Loucy (cell line): ENCODE data around the gene ALAD.
A peak's percentile ranks its signal among the peaks of the same experiment; 100 is the strongest.

ENCODE experiments used
- H2AFZ ChIP-seq: fragments of 200-600 bp; sonication (generic); 2 replicates; pipeline ENCODE4 v1.6.0; 2016; ENCODE audit warnings: antibody characterized with exemption, mild to moderate bottlenecking, low read length, moderate library complexity
- H3F3A ChIP-seq: fragments of 200-600 bp; 2 replicates; pipeline ENCODE4 v1.6.0; 2016; ENCODE audit warnings: antibody characterized with exemption, low read depth, mild to moderate bottlenecking
- H3K27me3 ChIP-seq: fragments of 200-600 bp; sonication (generic); 2 replicates; pipeline ENCODE4 v1.6.1; 2014; ENCODE audit warnings: low read length, mild to moderate bottlenecking; ENCODE audit not compliant: insufficient read depth, poor library complexity, severe bottlenecking
- H3K36me3 ChIP-seq: fragments of 200-600 bp; sonication (generic); 2 replicates; pipeline ENCODE4 v1.6.1; 2016; ENCODE audit warnings: low read length; ENCODE audit not compliant: insufficient read depth
- H3K4me1 ChIP-seq: fragments of 200-600 bp; sonication (generic); 2 replicates; pipeline ENCODE4 v1.5.1; 2014; ENCODE audit warnings: low read length, mild to moderate bottlenecking; ENCODE audit not compliant: insufficient read depth, poor library complexity, severe bottlenecking
- H3K4me2 ChIP-seq: fragments of 200-600 bp; sonication (generic); 2 replicates; pipeline ENCODE4 v1.6.0; 2014; ENCODE audit warnings: antibody characterized with exemption, low read length, low read depth, mild to moderate bottlenecking; ENCODE audit not compliant: poor library complexity, severe bottlenecking
- H3K4me3 ChIP-seq: fragments of 200-600 bp; sonication (generic); 2 replicates; pipeline ENCODE4 v1.5.1; 2014; ENCODE audit warnings: low read length, mild to moderate bottlenecking, mixed read lengths; ENCODE audit not compliant: poor library complexity, severe bottlenecking
- H3K79me2 ChIP-seq: fragments of 200-600 bp; sonication (generic); 2 replicates; pipeline ENCODE4 v1.6.1; 2014; ENCODE audit warnings: low read length; ENCODE audit not compliant: insufficient read depth
- H3K9ac ChIP-seq: fragments of 200-600 bp; sonication (generic); 2 replicates; pipeline ENCODE4 v1.6.0; 2014; ENCODE audit warnings: mild to moderate bottlenecking, low read depth, low read length, moderate library complexity; ENCODE audit not compliant: poor library complexity, severe bottlenecking
- H3K9me2 ChIP-seq: fragments of 200-600 bp; sonication (generic); replicated peaks from 2 replicates; pipeline ENCODE4 v1.6.1; 2016; ENCODE audit warnings: low read depth, low read length, mixed read lengths
- H3K9me3 ChIP-seq: fragments of 200-600 bp; sonication (generic); 2 replicates; pipeline ENCODE4 v1.6.1; 2014; ENCODE audit warnings: mild to moderate bottlenecking, antibody characterized with exemption, low read length, low read depth; ENCODE audit not compliant: insufficient read depth
- H4K20me1 ChIP-seq: fragments of 200-600 bp; sonication (generic); 2 replicates; pipeline ENCODE4 v1.6.0; 2014; ENCODE audit warnings: antibody characterized with exemption, low read length, mild to moderate bottlenecking; ENCODE audit not compliant: insufficient read depth, poor library complexity, severe bottlenecking
- EZH2phosphoT487 ChIP-seq: fragments of 200-600 bp; IDR thresholded peaks from 2 replicates; pipeline ENCODE4 v1.6.1; 2018; ENCODE audit warnings: antibody characterized with exemption, mild to moderate bottlenecking, moderate library complexity, borderline replicate concordance
- TF ChIP-seq, protein P1 (sequence below): fragments of 200-600 bp; sonication (generic); conservative IDR thresholded peaks from 2 replicates; pipeline ENCODE4 v1.5.1; 2014; ENCODE audit warnings: mild to moderate bottlenecking, antibody characterized with exemption, low read length

Gene ALAD

DNA sequence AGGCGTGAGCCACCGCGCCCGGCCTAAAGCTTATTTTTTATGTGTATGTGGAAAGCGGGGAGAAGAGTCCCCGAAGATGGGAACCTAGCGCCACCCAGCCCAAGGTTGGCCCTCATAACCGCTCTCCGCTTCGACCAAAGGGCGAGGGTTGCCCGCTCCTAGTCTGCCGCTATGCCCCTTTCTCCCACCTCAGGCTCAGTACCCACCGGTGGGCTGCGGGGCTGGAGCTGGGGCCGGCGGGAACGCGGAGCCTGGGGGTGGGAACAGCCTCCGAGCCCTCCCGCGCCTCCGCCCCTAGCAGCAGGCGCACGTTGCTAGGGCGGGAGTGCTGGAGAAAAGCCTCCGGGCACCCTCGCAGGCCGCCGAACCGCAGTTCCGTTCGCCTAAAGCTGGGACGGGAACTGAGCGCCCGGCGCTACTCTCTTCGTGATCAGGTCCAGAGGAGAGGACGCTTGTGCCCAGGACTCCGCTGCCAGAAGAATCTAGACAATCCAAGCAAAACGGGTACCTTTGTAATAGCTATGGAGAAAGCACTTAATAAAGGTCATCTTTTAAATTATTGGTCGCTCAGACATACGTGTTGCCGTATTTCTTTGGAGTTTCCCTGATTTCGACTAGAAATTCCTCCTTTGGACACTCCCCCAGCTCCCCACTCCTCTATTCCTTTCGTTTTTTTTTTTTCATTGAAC lies 60.9 kb downstream of the ALAD start, which contains the start of gene WDR31:
Gene WDR31, minus strand, starts transcription at position 265 of the 689 bp plus-strand sequence. CDS start 8,253 bp downstream, outside the sequence.
- Histone ChIP-seq H3K4me3 (peak within 1 kb of the TSS; percentile 97), H3K36me3 (no peaks in the 10 kb centered on the region), H3K79me2 (no peaks in the 10 kb centered on the region), H3K9me2 (no peaks in the 10 kb centered on the region), H2AFZ (peak within 1 kb of the TSS; percentile 100), H3K9ac (peak within 1 kb of the TSS; percentile 87), H3F3A (no peaks in the 10 kb centered on the region), H4K20me1 (no peaks in the 10 kb centered on the region), H3K4me2 (peak within 1 kb of the TSS; percentile 100), H3K27me3 (no peaks in the 10 kb centered on the region), H3K9me3 (no peaks in the 10 kb centered on the region), H3K4me1 (peaks cover 32% of the 10 kb centered on the region)
- TF ChIP-seq, protein P1, sequence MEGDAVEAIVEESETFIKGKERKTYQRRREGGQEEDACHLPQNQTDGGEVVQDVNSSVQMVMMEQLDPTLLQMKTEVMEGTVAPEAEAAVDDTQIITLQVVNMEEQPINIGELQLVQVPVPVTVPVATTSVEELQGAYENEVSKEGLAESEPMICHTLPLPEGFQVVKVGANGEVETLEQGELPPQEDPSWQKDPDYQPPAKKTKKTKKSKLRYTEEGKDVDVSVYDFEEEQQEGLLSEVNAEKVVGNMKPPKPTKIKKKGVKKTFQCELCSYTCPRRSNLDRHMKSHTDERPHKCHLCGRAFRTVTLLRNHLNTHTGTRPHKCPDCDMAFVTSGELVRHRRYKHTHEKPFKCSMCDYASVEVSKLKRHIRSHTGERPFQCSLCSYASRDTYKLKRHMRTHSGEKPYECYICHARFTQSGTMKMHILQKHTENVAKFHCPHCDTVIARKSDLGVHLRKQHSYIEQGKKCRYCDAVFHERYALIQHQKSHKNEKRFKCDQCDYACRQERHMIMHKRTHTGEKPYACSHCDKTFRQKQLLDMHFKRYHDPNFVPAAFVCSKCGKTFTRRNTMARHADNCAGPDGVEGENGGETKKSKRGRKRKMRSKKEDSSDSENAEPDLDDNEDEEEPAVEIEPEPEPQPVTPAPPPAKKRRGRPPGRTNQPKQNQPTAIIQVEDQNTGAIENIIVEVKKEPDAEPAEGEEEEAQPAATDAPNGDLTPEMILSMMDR, result no peak
- TF ChIP-seq EZH2phosphoT487, result no peak

DNA sequence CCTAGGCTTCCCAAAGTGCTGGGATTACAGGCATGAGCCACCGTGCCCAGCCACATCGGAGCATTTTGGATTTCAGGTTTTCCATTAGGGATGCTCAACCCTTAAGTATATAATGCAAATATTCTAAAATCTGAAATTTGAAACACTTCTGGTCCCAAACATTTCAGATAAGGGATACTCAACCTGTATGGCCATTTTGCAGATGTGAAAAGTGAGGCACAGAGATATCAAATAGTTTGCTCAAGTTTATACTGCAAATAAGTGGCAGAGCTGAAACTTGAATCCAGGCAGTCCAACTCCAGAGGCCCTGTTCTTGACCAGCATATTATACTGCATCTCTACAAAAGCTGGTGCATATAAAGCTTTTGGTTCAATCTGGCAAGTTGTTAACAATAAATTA lies 63.4 kb downstream of the ALAD start:
- no peak for TF ChIP-seq EZH2phosphoT487
- TF ChIP-seq, protein P1, result no peak
- Histone ChIP-seq H3K4me3 (no peak overlapping the region), H3K4me1 (peaks cover 21% of the 10 kb centered on the region), H3K9me2 (no peaks in the 10 kb centered on the region), H3K9ac (no peak overlapping the region), H3F3A (no peaks in the 10 kb centered on the region), H3K36me3 (no peaks in the 10 kb centered on the region), H3K27me3 (no peaks in the 10 kb centered on the region), H2AFZ (no peak overlapping the region), H3K79me2 (no peaks in the 10 kb centered on the region), H4K20me1 (no peaks in the 10 kb centered on the region), H3K9me3 (no peaks in the 10 kb centered on the region), H3K4me2 (no peak overlapping the region)
